ENCODE measurements around the gene MYOM1.
A peak's percentile ranks its signal among the peaks of the same experiment; 100 is the strongest.

The MYOM1 gene

GRCh38 chr18:3183103-3183717 lies 36.6 kb downstream of the MYOM1 start:
- DNase-seq = no peak

GRCh38 chr18:3180325-3180724 lies 39.4 kb downstream of the MYOM1 start:
- DNase-seq = no peak

- DNase-seq = no peak
These were observed 40.2 kb downstream of the MYOM1 start for GRCh38 chr18:3179430-3180089.

- DNase-seq = no peak
These were observed 41.7 kb downstream of the MYOM1 start for GRCh38 chr18:3177902-3178687.

GRCh38 chr18:3175195-3175758 lies 44.5 kb downstream of the MYOM1 start:
- no peak for DNase-seq

- no peak for DNase-seq
These were observed 47.7 kb downstream of the MYOM1 start for GRCh38 chr18:3172097-3172496.

- no peak for DNase-seq
These were observed 48.1 kb downstream of the MYOM1 start for GRCh38 chr18:3171631-3172030.

- no peak for DNase-seq
These were observed 49.2 kb downstream of the MYOM1 start for GRCh38 chr18:3170441-3171161.

GRCh38 chr18:3164381-3164780 lies 55.4 kb downstream of the MYOM1 start:
- DNase-seq = no peak

GRCh38 chr18:3163968-3164367 lies 55.8 kb downstream of the MYOM1 start:
- no peak for DNase-seq

GRCh38 chr18:3162181-3162580 lies 57.6 kb downstream of the MYOM1 start:
- DNase-seq = no peak

- no peak for DNase-seq
These were observed 59.9 kb downstream of the MYOM1 start for GRCh38 chr18:3159830-3160229.

- no peak for DNase-seq
These were observed 62.2 kb downstream of the MYOM1 start for GRCh38 chr18:3157606-3158005.

- DNase-seq = no peak
These were observed 62.7 kb downstream of the MYOM1 start for GRCh38 chr18:3157086-3157485.

- no peak for DNase-seq
These were observed 63.5 kb downstream of the MYOM1 start for GRCh38 chr18:3156325-3156640.

- DNase-seq = no peak
These were observed 65.6 kb downstream of the MYOM1 start for GRCh38 chr18:3154214-3154613.

- DNase-seq = no peak
These were observed 66.6 kb downstream of the MYOM1 start for GRCh38 chr18:3153107-3153704.

GRCh38 chr18:3152294-3152693 lies 67.5 kb downstream of the MYOM1 start:
- DNase-seq = no peak

- DNase-seq = peak; percentile 50
These were observed 68.1 kb downstream of the MYOM1 start for GRCh38 chr18:3151399-3152264.

- no peak for DNase-seq
These were observed 69.1 kb downstream of the MYOM1 start for GRCh38 chr18:3150688-3151087.

GRCh38 chr18:3150274-3150673 lies 69.5 kb downstream of the MYOM1 start:
- no peak for DNase-seq

Data from NCI-H2171 (cell line).